ENCODE results near the gene SPATA6L.
A peak's percentile ranks its signal among the peaks of the same experiment; 100 is the strongest.
"Not testable (repeated sequence)": the region's sequence is repeated elsewhere in the genome, so short reads cannot be mapped to it uniquely, and the experiment has no call there.

SPATA6L gene

DNA sequence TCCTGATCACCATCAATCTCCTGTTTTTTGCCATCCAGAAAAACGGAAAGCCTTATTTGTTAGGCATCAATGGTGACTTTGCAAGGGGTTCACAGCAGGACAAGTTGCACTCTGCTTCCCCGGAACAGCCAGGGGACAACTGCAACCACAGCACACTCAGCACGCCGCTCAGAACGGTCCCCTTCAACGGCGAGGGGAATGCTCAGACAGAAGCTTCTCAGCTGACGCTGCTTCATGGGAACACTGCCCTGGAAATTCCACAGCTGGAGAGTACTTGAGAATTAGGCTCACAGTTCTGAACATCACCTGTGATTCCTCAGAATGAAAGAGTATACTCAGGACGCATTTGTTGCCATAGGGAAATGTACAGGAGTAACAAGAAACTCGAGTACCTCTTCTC is 44.3 kb downstream of the SPATA6L start:
- no peak for DNase-seq

DNA sequence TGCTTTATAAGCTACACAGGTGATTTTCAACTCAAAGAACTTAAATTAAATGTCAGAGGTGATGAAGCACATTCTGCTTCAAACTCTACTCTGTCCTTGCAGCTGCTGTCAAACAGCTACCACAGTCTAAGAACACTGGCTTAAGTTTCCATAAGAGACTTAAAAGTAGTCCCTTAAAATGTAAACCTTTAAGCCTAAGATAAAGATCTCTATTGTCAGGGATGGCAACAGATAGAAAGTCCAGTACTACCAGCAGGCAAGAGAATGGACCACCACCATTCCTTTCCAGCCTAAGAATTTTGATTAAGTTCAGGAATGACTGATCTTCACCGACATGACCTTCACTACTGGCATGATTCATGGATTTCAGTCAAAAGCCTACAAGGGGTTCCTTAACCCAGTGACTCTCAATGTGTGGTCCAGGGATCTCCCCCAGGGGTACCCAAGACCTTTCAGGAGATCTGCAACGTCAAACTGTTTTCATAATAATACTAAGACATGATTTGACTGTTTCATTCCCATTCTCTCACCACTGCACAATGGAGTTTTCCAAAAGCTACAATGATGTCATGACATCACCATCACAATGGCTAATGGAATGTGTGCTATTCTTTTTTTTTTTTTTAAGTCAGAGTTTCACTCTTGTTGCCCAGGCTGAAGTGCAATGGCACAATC is 45.3 kb downstream of the SPATA6L start:
- no peak for DNase-seq

DNA sequence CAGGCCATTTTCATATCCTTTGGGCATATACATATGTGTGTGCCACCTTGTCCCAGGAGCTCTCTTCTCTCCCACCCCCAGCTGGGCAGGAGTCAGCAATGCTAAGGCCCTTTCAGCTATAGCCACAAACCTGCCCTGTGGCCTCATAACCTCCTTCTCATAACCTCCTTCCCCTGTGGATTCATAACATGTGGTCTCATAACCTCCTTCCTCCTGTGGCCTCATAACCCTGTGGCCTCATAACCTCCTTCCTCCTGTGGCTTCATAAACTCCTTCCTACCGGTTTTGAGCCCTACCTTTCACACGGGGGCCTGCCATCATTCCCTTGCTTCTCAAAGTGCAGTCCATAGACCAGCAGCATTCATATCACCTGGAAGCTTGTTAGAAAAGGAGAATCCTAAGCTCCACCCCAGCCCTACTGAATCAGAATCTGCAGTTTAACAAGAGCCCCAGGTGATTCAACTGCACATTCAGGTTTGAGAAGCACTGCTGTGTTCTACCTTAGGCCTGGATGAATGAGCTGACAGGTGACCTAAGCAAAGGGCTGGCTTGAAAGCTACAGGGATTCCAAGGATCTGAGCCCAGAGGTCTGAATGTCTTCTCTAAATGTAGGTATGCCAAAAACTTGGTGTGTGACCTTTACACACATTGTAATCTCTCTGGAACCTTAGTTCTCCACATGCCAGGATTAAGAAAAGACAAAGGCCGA is 46.1 kb downstream of the SPATA6L start:
- no peak for DNase-seq

DNA sequence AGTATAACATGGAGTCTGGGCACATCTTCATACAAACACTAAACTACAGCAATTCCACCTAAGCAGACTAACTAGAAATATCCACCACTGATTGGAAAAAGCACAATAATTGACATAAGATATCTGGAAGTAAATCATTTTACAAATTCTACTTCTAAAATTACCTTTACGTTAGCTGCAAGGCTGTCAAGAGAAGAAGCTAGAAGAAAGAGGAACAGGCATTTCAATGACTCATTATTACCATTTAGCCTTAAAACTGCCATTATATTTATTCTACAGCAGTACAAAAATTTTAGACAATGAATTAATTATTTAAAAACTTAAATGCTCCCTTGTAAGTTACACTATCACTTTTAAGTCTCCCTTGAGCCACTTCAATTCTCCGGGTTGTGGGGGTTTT is 47.6 kb downstream of the SPATA6L start:
- DNase-seq, result no peak

DNA sequence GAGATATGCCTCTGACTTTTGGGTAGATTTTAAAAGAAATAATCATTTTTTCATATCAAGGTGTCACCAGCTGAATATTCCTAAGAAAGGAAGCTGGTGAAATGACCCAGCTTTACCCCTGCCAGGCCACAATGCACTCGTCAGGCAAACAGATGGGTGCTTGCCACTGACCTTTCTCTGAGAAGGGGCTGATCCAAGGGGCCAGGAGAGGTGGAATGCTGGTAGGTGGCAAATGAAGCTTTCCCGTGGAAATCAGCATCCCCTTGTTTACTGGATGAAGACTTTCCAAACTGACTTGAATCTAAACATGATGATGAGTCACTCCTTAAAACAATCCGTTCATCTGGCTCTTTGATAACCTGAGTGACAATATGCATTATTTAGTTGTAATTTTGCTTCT is 48.5 kb downstream of the SPATA6L start:
- no peak for DNase-seq

DNA sequence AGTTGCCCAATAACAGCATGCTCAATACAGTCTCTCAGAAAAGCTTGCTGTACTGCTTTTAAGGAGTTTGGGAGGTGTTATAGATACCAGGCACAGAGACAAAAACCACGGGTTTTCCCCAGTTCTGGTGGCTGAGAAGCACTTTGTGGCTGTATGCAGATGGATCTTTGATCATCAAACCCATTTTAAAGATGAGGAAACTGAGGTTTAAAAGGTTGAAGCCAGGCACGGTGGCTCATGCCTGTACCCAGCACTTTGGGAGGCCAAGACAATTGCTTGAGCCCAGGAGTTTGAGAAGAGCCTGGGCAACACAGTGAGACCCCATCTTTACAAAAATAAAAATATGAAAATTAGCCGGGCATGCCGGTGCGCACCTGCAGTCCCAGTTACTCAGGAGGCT is 50.5 kb downstream of the SPATA6L start:
- DNase-seq, result no peak

DNA sequence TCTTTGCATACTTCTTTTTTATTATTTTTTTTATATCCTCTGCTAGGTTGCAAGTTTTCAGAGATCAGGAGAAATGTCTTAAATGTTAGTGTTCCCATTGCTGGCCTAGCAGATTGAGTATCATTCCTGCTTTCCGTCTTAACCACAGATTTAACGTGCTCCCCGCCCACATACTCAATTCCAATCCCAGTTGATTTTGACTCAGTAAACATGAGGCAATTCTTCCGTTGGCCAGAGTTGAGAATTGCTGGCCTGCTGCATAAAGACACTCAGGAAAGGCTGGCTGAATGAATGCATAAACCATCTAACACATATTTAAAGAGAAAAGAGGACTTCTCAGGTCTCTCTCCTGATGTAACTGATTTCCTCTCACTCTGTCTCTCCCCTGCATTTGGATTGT is 51.0 kb downstream of the SPATA6L start:
- no peak for DNase-seq

DNA sequence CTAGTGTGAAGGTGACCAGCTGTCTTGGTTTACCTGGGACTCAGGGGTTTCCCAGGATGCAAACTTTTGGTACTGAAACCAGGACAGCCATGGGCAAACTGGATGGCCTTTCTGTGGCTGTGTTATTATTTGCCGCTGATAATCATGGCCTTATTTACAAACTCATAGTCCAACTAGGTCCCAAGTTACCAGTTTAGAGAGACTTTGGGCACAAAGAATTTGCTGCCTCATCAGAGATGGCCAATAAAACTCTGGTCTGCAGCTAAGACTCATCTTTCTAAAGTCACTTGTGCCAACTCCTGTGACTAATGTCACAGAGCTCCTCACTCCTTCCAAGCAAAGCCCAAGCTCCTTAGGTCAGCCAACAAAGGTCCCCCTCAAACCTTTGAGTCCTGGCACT is 51.7 kb downstream of the SPATA6L start:
- DNase-seq, result no peak

DNA sequence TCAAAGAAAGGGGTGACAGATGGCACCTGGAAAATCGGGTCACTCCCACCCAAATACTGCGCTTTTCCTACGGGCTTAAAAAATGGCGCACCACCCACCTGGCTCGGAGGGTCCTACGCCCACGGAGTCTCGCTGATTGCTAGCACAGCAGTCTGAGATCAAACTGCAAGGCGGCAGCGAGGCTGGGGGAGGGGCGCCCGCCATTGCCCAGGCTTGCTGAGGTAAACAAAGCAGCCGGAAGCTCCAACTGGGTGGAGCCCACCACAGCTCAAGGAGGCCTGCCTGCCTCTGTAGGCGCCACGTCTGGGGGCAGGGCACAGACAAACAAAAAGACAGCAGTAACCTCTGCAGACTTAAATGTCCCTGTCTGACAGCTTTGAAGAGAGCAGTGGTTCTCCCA is 60.2 kb downstream of the SPATA6L start:
- not testable (repeated sequence) for DNase-seq

DNA sequence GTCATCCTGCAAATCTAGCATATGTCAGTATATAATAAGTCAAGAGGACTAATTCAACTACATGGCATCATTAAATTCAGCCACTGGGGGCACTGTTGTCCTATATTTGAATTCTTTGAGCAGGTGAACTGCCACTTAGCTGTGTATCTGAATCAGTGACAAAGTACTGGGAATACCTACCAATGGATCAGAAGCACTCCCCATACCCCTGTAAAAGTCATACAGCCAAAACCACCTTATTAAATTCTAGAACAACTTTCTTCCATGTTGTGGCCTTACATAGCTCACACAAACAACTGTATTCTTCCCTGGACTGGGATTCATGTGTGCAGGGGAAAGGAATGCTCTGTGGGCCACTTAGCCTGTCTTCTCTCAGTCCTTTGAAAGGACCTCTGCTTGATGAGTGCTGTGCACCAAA is 61.6 kb downstream of the SPATA6L start:
- DNase-seq, result peak; percentile 61 to 76

DNA sequence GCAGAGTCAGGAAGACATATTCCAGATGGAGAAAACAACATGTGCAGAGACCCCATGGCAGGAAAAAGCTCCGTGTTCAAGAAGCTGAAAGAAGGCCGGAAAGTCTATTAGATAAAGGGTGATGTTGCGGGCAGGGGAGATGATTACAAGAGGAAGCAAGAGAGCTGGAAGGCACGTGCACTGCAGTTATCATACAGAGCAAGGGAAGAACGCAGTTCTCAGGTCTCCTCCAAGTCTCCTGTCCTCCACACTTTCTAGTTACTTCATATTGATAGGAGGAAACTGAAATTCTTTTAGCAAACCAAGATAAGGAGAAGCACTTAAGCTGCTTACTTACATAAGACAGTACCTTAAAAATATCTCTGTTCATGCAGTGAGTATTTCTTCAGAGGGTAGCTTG is 62.5 kb downstream of the SPATA6L start:
- no peak for DNase-seq

DNA sequence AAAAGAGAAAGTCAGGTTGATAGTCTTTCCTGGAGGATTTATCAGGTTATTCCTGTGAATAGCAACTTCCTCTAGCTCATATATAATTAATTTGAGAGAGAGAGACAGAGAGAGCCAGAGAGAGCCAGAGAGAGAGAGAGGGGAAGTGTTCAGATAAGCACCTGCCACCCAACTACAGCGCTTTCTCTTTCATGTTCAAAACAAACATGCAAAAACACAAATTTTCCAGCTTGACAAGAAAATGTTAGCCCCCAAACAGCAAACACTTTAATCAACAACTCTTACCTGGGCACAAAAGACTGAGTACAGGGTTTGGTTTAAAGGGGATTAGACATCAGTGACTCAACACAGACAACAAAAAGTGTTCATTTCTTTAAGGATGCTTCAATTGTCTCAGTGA is 65.9 kb downstream of the SPATA6L start:
- no peak for DNase-seq

DNA sequence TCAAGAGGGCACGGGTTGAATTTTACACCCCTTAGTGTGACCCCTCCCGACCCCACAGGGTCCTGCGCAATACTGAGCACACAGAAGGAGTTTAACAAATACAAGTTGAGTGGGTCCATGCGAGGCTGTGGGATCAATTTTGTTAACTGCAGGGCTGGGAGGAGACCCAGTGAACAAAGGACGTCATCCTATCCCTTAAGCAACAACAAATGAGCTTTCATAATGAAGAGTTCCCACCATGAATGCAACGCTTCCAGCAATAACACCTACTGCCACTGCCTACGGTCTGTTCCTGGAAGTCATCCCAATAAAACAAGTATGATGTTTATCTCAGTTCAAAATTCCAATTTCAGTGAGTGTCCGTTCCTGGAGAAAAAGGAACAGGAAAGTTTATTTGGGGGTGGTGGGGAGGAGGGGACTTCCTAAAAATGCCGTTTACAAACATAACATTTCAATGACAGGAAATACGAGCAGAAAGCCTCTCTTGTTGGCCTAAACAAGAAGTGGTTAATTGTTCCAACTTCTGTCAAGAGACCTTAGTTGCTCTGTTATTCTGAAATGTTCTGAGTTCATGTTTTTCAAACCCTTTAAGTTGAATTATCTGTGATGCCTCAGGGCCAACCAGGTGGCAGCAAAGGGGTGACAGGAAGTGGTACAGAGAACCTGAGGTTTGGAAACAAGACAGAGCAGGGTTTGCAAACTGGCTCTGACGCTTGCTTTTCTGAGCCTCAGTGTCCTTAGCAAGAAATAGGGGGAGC is 69.9 kb downstream of the SPATA6L start:
- DNase-seq, result peak; percentile 14 to 37

DNA sequence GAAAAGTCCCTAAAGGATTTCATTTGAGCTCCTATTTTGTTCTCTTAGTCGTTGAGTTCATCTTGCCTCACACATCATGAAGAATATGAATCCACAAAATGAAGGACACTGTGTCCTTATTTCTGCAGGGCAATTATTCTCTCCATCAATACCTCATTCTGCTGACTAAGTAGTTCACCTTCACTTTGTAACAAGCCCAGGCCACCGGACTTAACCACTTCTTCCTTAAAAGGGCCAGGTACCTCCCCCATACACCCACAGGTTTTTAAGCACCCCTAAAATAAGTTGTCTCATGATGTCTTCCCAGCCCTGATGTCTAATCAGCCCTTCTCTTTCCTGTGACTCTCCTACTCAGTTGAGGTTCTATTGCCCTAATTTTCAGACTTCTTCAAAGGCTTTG is 71.3 kb downstream of the SPATA6L start:
- DNase-seq, result no peak

DNA sequence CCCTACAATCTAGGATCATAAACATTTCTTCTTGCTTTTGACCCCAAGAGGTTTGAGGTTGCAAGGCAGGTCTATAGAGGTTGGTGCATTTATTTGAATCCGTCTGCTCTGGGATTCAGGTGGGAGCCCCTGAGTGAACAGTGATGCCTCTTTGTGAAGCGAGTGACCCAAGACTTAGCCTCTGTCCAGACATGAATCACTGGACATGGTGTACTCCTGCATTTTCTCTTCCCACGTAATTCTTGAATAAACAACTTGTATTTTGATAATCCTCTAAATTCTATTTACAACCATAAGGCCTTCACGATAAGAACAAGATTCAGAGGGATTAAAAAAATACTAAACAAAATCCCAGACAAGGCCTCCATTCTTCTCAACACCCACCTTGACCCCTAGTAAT is 71.7 kb downstream of the SPATA6L start:
- DNase-seq, result no peak

DNA sequence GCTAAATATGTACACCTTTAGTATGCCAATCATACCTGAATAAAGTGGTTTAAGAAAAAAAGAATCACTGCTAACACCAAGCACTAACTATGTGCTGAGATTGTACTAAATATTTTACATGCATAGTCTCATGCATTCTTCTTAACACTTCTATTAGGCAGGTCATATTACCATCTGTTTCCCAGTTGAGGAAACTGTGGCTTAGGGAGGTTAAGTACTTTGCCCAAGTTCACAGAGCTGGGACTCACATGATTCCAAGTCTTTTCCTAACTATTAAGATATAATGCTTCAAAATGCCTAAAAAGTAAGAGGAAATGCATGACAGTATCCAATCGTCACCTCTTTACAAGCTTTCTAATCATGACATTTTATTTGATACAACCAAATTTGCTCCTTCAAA is 73.4 kb downstream of the SPATA6L start:
- DNase-seq, result no peak

DNA sequence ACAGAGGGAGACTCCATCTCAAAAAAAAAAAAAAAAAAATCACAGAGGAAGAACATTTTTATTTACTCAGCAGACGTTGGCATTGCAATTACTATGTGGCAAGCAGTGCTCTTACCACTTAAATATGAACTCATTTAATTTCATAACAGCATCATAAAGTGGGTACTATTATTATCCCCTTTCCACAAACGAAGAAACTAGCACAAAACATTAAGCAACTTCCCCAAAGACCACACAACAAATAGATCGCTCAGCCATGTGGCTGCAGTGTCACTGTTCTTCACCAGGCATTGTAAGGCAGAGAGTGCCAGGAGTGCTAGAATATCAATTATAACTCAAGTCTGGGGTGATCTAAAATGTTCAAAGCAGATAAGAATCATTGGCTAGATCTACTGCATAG is 74.0 kb downstream of the SPATA6L start:
- no peak for DNase-seq

DNA sequence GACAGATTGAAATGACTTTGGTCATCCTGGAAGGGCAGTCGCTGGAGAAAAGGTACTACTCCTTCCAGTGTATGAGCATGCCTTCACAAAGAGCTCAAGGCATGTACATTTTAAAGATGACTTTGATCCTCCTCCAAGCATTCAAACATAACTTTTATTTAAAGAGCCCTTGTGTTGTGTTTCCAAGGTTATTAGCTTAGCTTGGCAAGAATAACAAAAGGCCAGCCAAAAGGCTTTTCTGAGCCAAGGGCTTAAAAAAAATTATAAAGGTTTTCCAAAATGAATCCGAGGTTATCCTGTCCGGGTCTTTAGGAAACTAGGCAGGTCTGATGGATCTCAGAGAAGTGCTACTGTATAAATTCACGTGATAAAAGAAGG is 75.2 kb downstream of the SPATA6L start:
- no peak for DNase-seq

DNA sequence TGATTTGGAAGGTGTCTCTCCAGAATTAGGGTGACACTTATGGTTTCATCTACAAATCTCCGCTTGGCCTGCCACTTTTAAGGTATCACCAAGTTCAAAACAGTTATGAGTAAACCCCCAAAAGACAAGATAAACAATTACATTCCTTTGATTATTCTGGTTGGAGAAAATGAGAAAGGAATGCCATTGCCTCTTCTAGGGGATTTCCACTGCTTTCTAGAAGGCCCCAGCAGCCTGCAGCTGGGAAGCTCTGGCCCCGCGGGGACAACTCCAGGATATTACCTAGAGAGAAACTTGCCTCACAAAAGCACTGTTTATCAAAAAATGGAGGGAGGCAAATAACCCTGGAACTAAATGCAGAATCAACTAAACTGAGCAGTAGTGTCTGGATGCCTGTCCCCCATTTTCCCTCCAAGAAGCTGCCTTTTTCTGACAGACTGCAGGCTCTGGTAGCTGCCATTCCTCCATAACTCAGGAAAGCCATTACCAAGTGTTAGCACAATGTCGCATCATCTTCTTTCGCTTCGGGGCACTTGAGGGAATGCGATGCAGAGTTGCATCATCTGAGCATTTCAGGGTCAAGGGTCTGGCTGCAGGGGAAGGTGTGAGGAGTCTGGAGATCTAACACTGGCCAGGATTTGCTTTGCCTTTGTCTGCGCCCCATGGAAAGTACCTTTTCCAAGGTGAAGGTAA is 75.7 kb downstream of the SPATA6L start:
- DNase-seq, result no peak

DNA sequence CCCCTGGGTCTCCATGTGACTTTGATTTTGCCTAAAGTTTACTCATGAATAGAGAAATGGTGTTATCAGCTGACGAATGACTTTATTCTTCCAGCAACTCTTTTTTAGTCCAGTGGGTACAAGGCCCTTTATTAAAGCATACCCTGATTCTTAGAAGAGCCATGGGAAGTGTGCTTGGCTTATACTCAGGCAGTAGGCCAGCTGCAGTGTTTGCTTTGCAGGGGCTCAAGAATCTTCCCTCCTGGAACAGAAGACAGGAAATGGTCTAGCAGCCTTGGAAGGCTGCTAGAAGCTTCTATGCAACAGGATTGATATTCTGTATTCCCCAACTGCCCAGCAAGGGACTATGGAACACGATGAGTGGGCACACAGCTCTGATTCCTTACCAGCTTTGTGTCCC is 77.6 kb downstream of the SPATA6L start:
- no peak for DNase-seq

DNA sequence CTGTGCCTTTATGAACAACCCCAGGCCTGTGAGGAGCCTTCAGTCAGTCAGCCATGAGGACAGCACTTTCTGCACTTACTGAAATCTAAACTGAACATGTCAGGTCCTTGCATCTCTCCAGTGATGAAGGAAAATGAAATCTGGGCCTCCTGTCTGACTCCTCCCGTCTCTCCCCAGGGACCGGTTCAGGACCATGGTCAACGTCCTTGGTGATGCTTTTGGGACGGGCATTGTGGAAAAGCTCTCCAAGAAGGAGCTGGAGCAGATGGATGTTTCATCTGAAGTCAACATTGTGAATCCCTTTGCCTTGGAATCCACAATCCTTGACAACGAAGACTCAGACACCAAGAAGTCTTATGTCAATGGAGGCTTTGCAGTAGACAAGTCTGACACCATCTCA is 81.1 kb downstream of the SPATA6L start:
- no peak for DNase-seq

DNA sequence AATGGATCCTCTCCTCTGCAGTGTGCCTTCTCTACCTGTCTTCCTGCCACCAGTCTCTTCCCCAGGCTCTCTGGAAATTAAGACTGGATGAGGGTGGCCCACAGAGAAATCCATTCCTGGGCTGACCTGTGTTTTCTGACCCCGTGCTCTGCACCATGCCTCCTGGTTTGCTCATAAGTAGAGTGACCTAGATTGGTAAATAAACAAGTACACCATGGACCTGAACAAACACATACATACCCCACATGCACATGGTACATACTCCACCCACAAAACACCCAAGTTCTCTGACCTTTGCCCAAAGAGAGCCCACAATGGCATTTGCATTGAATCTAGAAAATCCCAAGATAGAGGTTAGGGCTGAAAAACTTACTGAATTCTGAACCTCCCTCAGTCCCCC is 81.6 kb downstream of the SPATA6L start:
- no peak for DNase-seq

DNA sequence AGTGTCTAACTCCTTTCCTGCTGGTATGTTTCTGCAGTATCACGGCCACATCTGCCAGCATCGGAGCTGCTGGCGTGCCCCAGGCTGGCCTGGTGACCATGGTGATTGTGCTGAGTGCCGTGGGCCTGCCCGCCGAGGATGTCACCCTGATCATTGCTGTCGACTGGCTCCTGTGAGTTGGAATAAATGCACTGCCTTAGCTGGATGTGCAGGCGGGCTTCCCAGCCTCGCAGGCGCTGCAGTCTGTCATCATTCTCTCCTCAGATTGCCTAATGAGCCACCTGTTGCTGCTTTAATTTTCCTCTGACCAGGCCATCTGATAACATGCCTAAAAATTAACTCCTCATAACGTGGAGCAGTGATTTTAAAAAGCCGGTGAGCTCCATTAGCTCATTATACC is 83.3 kb downstream of the SPATA6L start:
- no peak for DNase-seq
